Smooth muscle cell (in vitro differentiated cells): ENCODE measurements around the gene KMT5B. TPM values are rescaled to one million over a fixed set of nuclear protein-coding genes. Genes with fewer than 3 reads are reported as not detected.

ENCODE experiments used
- DNase-seq: peaks from one replicate; lab custom pipeline; 2025; ENCODE audit not compliant: unreplicated experiment; lab: John Stamatoyannopoulos, UW
- H2AFZ ChIP-seq: fragments of 200-600 bp; sonication (generic); 2 replicates; pipeline ENCODE4 v1.6.0; 2016; ENCODE audit warnings: antibody characterized with exemption, low read depth, mild to moderate bottlenecking
- H3F3A ChIP-seq: fragments of 200-600 bp; sonication (generic); 2 replicates; pipeline ENCODE4 v1.6.0; 2017; ENCODE audit warnings: antibody characterized with exemption, low read depth
- H3K27ac ChIP-seq: fragments of 200-600 bp; sonication (generic); 2 replicates; pipeline ENCODE4 v1.5.1; 2016; ENCODE audit warnings: low read depth, mild to moderate bottlenecking
- H3K27me3 ChIP-seq: fragments of 200-600 bp; sonication (generic); 2 replicates; pipeline ENCODE4 v1.6.1; 2016; ENCODE audit warnings: low read depth, mild to moderate bottlenecking
- H3K36me3 ChIP-seq: fragments of 200-600 bp; sonication (generic); 2 replicates; pipeline ENCODE4 v1.5.1; 2016; ENCODE audit warnings: low read depth
- H3K4me1 ChIP-seq: fragments of 200-600 bp; sonication (generic); 2 replicates; pipeline ENCODE4 v1.5.1; 2016; ENCODE audit warnings: low read depth
- H3K4me2 ChIP-seq: fragments of 200-600 bp; sonication (generic); 2 replicates; pipeline ENCODE4 v1.6.0; 2016; ENCODE audit warnings: mild to moderate bottlenecking
- H3K4me3 ChIP-seq: fragments of 200-600 bp; sonication (generic); 2 replicates; pipeline ENCODE4 v1.5.1; 2016; ENCODE audit warnings: mild to moderate bottlenecking
- H3K79me2 ChIP-seq: fragments of 200-600 bp; sonication (generic); 2 replicates; pipeline ENCODE4 v1.6.0; 2016; ENCODE audit warnings: low read depth, mild to moderate bottlenecking
- H3K9ac ChIP-seq: fragments of 200-600 bp; sonication (generic); 2 replicates; pipeline ENCODE4 v1.6.0; 2016; ENCODE audit warnings: low read depth
- H3K9me3 ChIP-seq: fragments of 200-600 bp; sonication (generic); replicated peaks from 2 replicates; pipeline ENCODE4 v1.5.1; 2016; ENCODE audit warnings: low read depth
- H4K20me1 ChIP-seq: fragments of 200-600 bp; sonication (generic); 2 replicates; pipeline ENCODE4 v1.6.0; 2016; ENCODE audit warnings: low read depth
- WGBS: methylation state at CpG from one replicate; pipeline ENCODE4 v1.1.7; 2016; ENCODE audit warnings: low lambda C conversion rate; 5-methylcytosine and 5-hydroxymethylcytosine counted together
- polyA plus RNA-seq: library from polyadenylated mRNA; unstranded; fragments of >200 nt; fragmentation: Nextera tagmentation; extraction: Ambion mirVana; gene quantifications from 2 replicates; pipeline ENCODE4 v1.2.1, GENCODE V29; 2016
- total RNA-seq: library from RNA; depleted of rRNA; stranded (reverse); fragments of >200 nt; gene quantifications from 2 replicates; pipeline ENCODE4 v1.2.3, GENCODE V29; 2014
- TF ChIP-seq, protein P1 (sequence below): fragments of 200-600 bp; sonication (generic); IDR thresholded peaks from 2 replicates; pipeline ENCODE4 v1.5.1; 2017; ENCODE audit warnings: borderline replicate concordance, mild to moderate bottlenecking, antibody characterized with exemption; ENCODE audit not compliant: insufficient read depth, poor library complexity, severe bottlenecking

The KMT5B gene
- total and polyA plus RNA-seq, 2 experiments from 2014 or later: 32.1 to 35.0 TPM

DNA sequence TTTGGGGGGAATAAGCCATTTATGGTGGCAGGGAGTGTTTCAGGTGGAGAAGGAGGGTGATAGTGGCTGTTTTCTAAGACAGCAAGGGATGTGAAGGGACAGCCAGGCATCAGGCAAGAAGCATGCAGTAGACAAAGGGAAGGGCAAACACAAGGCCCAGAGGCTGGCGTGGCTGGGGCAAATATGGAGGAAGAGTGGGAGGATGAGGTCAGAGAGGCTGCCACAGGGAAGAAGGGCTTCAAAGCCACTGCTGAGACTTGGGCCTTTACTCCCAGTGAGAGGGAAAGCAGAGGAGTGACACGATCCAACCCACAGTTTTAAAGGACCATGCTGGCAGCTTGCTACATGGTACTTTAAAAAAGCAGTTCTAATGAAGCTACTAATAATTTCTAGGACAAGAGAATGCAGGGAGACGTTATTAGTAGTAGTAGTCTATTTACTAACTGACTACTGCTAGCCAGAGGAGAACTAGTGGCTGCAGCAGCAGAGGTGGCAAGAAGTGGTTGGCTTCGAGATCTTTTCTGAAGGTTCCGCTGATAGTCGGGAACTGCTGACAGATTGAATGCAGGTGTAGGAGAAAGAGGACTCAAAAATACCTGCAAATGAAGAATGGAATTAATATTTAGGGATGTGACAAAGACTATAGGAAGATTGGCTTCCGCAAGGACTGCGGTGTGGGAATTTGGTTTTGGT is 13.7 kb downstream of the KMT5B start:
- WGBS: 89% methylated on average over 8 of the region's 8 CpGs
- Histone ChIP-seq H3K4me3 (no peak overlapping the region), H3K4me2 (peak overlapping the region; percentile 37), H3K9me3 (no peaks in the 10 kb centered on the region), H2AFZ (no peak overlapping the region), H3K27ac (no peak overlapping the region), H3K36me3 (no peaks in the 10 kb centered on the region), H3F3A (peaks cover 11% of the 10 kb centered on the region), H4K20me1 (peaks cover 100% of the 10 kb centered on the region), H3K79me2 (peaks cover 100% of the 10 kb centered on the region), H3K9ac (no peak overlapping the region), H3K4me1 (peaks cover 9% of the 10 kb centered on the region), H3K27me3 (no peaks in the 10 kb centered on the region)
- TF ChIP-seq, protein P1, sequence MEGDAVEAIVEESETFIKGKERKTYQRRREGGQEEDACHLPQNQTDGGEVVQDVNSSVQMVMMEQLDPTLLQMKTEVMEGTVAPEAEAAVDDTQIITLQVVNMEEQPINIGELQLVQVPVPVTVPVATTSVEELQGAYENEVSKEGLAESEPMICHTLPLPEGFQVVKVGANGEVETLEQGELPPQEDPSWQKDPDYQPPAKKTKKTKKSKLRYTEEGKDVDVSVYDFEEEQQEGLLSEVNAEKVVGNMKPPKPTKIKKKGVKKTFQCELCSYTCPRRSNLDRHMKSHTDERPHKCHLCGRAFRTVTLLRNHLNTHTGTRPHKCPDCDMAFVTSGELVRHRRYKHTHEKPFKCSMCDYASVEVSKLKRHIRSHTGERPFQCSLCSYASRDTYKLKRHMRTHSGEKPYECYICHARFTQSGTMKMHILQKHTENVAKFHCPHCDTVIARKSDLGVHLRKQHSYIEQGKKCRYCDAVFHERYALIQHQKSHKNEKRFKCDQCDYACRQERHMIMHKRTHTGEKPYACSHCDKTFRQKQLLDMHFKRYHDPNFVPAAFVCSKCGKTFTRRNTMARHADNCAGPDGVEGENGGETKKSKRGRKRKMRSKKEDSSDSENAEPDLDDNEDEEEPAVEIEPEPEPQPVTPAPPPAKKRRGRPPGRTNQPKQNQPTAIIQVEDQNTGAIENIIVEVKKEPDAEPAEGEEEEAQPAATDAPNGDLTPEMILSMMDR: no peak
- no peak for DNase-seq

DNA sequence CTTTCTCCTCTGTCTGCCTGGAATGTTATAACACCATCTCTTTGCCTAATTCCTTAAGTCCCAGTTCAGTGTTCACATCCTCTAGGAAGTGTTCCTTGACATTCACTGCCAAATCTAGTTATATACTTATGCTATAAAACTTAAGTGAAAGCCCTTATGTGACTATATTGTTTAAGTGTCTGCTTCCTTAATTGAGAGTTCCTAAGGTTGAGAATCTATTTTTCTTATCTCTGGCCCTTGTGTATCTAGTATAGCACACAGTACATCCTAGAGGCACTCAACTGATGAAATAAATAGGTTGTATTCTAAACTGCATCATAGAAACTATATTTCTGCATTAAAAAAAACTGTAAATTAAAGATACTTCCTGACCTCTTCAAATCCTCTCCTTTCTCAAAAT is 16.9 kb downstream of the KMT5B start:
- no peak overlapping the region for H3K4me3 ChIP-seq

GRCh38 chr11:68194675-68195294 is 18.3 kb downstream of the KMT5B start:
- Histone ChIP-seq H3K4me1 (no peaks in the 10 kb centered on the region), H3F3A (peaks cover 9% of the 10 kb centered on the region), H3K9me3 (no peaks in the 10 kb centered on the region), H3K4me3 (no peak overlapping the region), H3K9ac (no peak overlapping the region), H3K79me2 (peaks cover 100% of the 10 kb centered on the region), H3K27ac (no peak overlapping the region), H3K4me2 (no peak overlapping the region), H3K36me3 (no peaks in the 10 kb centered on the region), H4K20me1 (peaks cover 100% of the 10 kb centered on the region), H2AFZ (no peak overlapping the region), H3K27me3 (no peaks in the 10 kb centered on the region)
- WGBS: 99% methylated on average over 3 of the region's 3 CpGs
- TF ChIP-seq, protein P1: no peak
- DNase-seq: no peak

More for the DNA sequence above, 16.9 kb downstream of the KMT5B start:
- Histone ChIP-seq H3K36me3 (no peaks in the 10 kb centered on the region), H3K27me3 (no peaks in the 10 kb centered on the region), H3F3A (peaks cover 17% of the 10 kb centered on the region), H3K4me1 (peaks cover 9% of the 10 kb centered on the region), H3K4me2 (no peak overlapping the region), H4K20me1 (peaks cover 100% of the 10 kb centered on the region), H3K9me3 (no peaks in the 10 kb centered on the region), H3K27ac (no peak overlapping the region), H3K79me2 (peaks cover 100% of the 10 kb centered on the region), H3K9ac (no peak overlapping the region), H2AFZ (no peak overlapping the region)
- TF ChIP-seq, protein P1: no peak
- no peak for DNase-seq
